WERI-Rb-1 (cell line): ENCODE results near the gene MIA2.
"Not testable (repeated sequence)": the region's sequence is repeated elsewhere in the genome, so short reads cannot be mapped to it uniquely, and the experiment has no call there.

ENCODE experiments used
- DNase-seq: peaks from one replicate; pipeline ENCODE4 v3.0.0-alpha.2; 2020
- H3K27ac ChIP-seq: fragments of 250-450 bp; sonication (Bioruptor Pico); 2 replicates; pipeline ENCODE4 v1.5.1; 2020; ENCODE audit warnings: mild to moderate bottlenecking, moderate library complexity
- H3K27me3 ChIP-seq: fragments of 250-450 bp; sonication (Bioruptor Pico); 2 replicates; pipeline ENCODE4 v1.5.1; 2021; ENCODE audit warnings: mild to moderate bottlenecking, low read depth, moderate library complexity; ENCODE audit not compliant: insufficient read depth, severe bottlenecking
- H3K36me3 ChIP-seq: fragments of 250-450 bp; sonication (Bioruptor Pico); 2 replicates; pipeline ENCODE4 v1.5.1; 2020; ENCODE audit warnings: mild to moderate bottlenecking, moderate library complexity
- H3K4me3 ChIP-seq: 2 replicates; pipeline ENCODE4 v1.5.1; 2011; ENCODE audit warnings: low read depth, mild to moderate bottlenecking, control low read depth, low read length
- H3K9me3 ChIP-seq: fragments of 250-450 bp; sonication (Bioruptor Pico); 2 replicates; pipeline ENCODE4 v1.5.1; 2021; ENCODE audit warnings: mild to moderate bottlenecking, moderate library complexity; ENCODE audit not compliant: severe bottlenecking
- TF ChIP-seq, protein P1 (sequence below): IDR thresholded peaks from 2 replicates; pipeline ENCODE4 v1.5.1; 2011; ENCODE audit warnings: low read depth, mild to moderate bottlenecking, control low read depth, inconsistent platforms, low read length

Gene MIA2

DNA sequence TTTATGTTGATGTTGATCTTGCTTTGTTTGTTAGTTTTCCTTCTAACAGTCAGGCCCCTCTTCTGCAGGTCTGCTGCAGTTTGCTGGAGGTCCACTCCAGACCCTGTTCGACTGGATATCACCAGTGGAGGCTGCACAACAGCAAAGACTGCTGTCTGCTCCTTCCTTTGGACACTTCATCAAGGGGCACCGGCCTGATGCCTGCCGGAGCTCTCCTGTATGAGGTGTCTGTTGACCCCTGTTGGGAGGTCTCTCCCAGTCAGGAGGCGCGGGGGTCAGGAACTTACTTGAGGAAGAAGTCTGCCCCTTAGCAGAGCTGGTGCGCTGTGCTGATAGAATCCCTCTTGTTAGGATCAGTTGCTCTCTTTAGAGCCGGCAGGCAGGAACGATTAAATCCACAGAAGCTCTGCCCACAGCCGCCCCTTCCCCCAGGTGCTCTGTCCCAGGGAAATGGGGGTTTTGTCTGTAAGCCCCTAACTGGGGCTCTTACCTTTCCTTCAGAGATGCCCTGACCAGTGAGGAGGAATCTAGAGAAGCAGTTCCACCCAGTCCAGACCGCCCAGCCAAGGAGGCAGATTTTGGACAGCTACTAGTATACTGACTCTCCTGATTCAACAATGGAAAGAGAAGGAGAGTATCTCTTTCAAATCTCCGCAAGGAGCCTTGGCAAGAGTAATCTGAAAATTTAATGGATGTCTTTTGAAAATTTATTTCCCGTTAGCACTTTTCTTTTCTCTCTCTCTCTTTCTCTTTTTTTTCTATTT is 25.2 kb downstream of the MIA2 start:
- no peak for DNase-seq
- peaks cover 6% of the 10 kb centered on the region for H3K9me3 ChIP-seq
- no peaks in the 10 kb centered on the region for H3K27me3 ChIP-seq
- no peaks in the 10 kb centered on the region for H3K36me3 ChIP-seq
- no peak overlapping the region for H3K27ac ChIP-seq
- H3K4me3 ChIP-seq, result no peak overlapping the region
- TF ChIP-seq, protein P1, sequence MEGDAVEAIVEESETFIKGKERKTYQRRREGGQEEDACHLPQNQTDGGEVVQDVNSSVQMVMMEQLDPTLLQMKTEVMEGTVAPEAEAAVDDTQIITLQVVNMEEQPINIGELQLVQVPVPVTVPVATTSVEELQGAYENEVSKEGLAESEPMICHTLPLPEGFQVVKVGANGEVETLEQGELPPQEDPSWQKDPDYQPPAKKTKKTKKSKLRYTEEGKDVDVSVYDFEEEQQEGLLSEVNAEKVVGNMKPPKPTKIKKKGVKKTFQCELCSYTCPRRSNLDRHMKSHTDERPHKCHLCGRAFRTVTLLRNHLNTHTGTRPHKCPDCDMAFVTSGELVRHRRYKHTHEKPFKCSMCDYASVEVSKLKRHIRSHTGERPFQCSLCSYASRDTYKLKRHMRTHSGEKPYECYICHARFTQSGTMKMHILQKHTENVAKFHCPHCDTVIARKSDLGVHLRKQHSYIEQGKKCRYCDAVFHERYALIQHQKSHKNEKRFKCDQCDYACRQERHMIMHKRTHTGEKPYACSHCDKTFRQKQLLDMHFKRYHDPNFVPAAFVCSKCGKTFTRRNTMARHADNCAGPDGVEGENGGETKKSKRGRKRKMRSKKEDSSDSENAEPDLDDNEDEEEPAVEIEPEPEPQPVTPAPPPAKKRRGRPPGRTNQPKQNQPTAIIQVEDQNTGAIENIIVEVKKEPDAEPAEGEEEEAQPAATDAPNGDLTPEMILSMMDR, result no peak

DNA sequence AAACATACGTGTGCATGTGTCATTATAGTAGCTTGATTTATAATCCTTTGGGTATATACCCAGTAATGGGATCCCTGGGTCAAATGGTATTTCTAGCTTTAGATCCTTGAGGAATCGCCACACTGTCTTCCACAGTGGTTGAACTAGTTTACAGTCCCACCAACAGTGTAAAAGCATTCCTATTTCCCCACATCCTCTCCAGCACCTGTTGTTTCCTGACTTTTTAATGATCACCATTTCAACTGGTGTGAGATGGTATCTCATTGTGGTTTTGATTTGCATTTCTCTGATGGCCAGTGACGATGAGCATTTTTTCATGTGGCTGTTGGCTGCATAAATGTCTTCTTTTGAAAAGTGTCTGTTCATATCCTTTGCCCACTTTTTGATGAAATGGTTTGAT is 26.4 kb downstream of the MIA2 start:
- not testable (repeated sequence) for H3K9me3 ChIP-seq, H3K4me3 ChIP-seq, H3K27me3 ChIP-seq, DNase-seq, H3K27ac ChIP-seq, H3K36me3 ChIP-seq

DNA sequence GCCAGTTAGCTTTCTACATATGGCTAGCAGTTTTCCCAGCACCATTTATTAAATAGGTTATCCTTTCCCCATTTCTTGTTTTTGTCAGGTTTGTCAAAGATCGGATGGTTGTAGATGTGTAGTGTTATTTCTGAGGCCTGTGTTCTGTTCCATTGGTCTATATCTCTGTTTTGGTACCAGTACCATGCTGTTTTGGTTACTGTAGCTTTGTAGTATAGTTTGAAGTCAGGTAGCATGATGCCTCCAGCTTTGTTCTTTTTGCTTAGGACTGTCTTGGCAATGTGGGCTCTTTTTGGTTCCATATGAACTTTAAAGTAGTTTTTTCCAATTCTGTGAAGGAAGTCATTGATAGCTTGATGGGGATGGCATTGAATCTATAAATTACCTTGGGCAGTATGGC is 28.5 kb downstream of the MIA2 start:
- not testable (repeated sequence) for DNase-seq, H3K9me3 ChIP-seq, H3K4me3 ChIP-seq, H3K27me3 ChIP-seq, H3K36me3 ChIP-seq, H3K27ac ChIP-seq

DNA sequence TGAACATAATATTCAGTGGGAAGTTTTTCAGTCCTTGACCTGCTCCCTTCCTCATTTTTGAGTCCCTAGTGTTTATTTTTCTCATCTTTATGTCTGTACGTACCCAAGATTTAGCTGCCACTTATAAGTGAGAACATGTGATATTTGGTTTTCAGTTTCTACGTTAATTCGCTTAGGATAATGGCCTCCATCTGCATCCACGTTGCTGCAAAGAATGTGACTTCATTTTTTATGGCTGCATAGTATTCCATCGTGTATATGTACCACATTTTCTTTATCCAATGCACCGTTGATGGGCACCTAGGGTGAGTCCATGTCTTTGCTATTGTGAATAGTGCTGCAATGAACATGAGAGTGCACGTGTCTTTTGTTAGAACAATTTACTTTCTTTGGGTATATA is 30.3 kb downstream of the MIA2 start:
- H3K4me3 ChIP-seq, result no peak overlapping the region
- H3K9me3 ChIP-seq, result peaks cover 10% of the 10 kb centered on the region
- no peaks in the 10 kb centered on the region for H3K27me3 ChIP-seq
- DNase-seq, result no peak
- H3K27ac ChIP-seq, result no peak overlapping the region
- peaks cover 3% of the 10 kb centered on the region; the same call in 1 of the 2 replicates for H3K36me3 ChIP-seq
- TF ChIP-seq, protein P1, result no peak

DNA sequence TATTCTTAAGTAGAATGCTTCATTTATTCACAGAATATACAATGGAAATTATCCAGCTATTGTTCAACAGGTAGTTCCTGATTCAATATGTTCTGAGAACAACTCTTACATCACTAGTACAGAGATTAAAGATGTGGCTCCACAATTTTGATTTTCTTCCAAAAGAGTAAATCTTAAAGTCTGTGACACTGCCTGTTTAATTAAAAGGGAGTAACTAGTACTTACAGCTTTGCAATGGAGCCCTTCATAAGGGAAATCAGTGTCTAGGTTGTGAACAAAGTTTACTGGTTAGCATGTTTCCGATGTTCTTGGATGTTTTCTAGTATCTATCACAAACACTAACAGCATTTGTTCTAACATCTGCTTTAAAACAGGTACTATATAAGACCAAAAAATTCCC is 30.8 kb downstream of the MIA2 start:
- DNase-seq, result no peak
- H3K4me3 ChIP-seq, result no peak overlapping the region
- H3K27me3 ChIP-seq, result no peaks in the 10 kb centered on the region
- H3K9me3 ChIP-seq, result peaks cover 10% of the 10 kb centered on the region
- H3K27ac ChIP-seq, result no peak overlapping the region
- peaks cover 3% of the 10 kb centered on the region; the same call in 1 of the 2 replicates for H3K36me3 ChIP-seq
- TF ChIP-seq, protein P1, result no peak

DNA sequence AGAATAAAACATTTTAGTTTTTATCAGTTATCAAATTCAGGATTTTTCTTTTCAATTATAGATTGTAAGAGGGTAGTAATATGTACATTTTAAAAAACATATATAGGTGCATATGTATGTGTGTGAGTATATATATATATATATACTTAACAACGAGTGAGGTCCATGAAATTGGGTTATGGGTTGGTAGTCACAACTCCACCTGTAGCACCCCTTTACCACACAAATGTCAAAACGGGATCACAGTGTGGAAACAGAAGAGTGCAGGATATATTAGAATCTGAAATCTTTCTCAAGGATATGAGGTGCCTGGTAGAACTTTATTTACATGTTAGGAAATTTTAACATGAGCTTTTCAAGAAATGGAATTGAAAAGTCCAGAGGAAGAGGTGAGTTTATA is 31.3 kb downstream of the MIA2 start:
- no peak overlapping the region for H3K4me3 ChIP-seq
- peaks cover 3% of the 10 kb centered on the region; the same call in 1 of the 2 replicates for H3K36me3 ChIP-seq
- H3K9me3 ChIP-seq, result peaks cover 10% of the 10 kb centered on the region
- TF ChIP-seq, protein P1, result no peak
- no peaks in the 10 kb centered on the region for H3K27me3 ChIP-seq
- H3K27ac ChIP-seq, result no peak overlapping the region
- peak; percentile 21 for DNase-seq
